Fibroblast of lung (primary cell): ENCODE data around the gene DOK1. TPM values are rescaled to one million over a fixed set of nuclear protein-coding genes. Genes with fewer than 3 reads are reported as not detected.

Source experiments
- DNase-seq, 2 donors: peaks; one replicate each; pipeline versions ENCODE4 v3.0.0 to v3.0.0-alpha.2; 2010; ENCODE audit warnings: low read depth in 2 of 2
- H2AFZ ChIP-seq: 2 replicates; pipeline ENCODE4 v1.5.1; 2012; ENCODE audit warnings: low read length, control low read depth, inconsistent platforms
- H3K27ac ChIP-seq: 2 replicates; pipeline ENCODE4 v1.5.1; 2011; ENCODE audit warnings: low read length, control low read depth; ENCODE audit not compliant: insufficient read depth
- H3K27me3 ChIP-seq: 2 replicates; pipeline ENCODE4 v1.5.1; 2011; ENCODE audit warnings: mild to moderate bottlenecking, low read length; ENCODE audit not compliant: control insufficient read depth, insufficient read depth
- H3K36me3 ChIP-seq: 2 replicates; pipeline ENCODE4 v1.5.1; 2011; ENCODE audit warnings: low read length; ENCODE audit not compliant: control insufficient read depth, insufficient read depth
- H3K4me1 ChIP-seq: 2 replicates; pipeline ENCODE4 v1.5.1; 2011; ENCODE audit warnings: low read length; ENCODE audit not compliant: control insufficient read depth, insufficient read depth; ENCODE audit errors: extremely low read depth
- H3K4me2 ChIP-seq: 2 replicates; pipeline ENCODE4 v1.5.1; 2011; ENCODE audit warnings: low read length, control low read depth; ENCODE audit not compliant: insufficient read depth; ENCODE audit errors: extremely low read depth
- H3K4me3 ChIP-seq, 4 experiments: fragments of 200-600 bp in 1 of 4; sonication (generic) in 1 of 4; replicated peaks in 1 of 4; 2 replicates each; pipeline ENCODE4 v1.5.1; 2011 to 2016; ENCODE audit warnings: low read length in 4 of 4, low read depth in 3 of 4, mild to moderate bottlenecking in 3 of 4, control low read depth in 2 of 4, inconsistent platforms in 1 of 4, mixed read lengths in 1 of 4; ENCODE audit not compliant: insufficient read depth in 1 of 4; ENCODE audit errors: control extremely low read depth in 1 of 4
- H3K79me2 ChIP-seq: 2 replicates; pipeline ENCODE4 v1.5.1; 2012; ENCODE audit warnings: mild to moderate bottlenecking, low read length, inconsistent platforms; ENCODE audit not compliant: control insufficient read depth, insufficient read depth
- H3K9ac ChIP-seq: 2 replicates; pipeline ENCODE4 v1.5.1; 2011; ENCODE audit warnings: mild to moderate bottlenecking, low read length, control low read depth; ENCODE audit not compliant: insufficient read depth
- H3K9me3 ChIP-seq: 2 replicates; pipeline ENCODE4 v1.5.1; 2012; ENCODE audit warnings: low read depth, low read length; ENCODE audit not compliant: control insufficient read depth, insufficient read depth
- H4K20me1 ChIP-seq: 2 replicates; pipeline ENCODE4 v1.5.1; 2011; ENCODE audit warnings: low read length; ENCODE audit not compliant: control insufficient read depth, insufficient read depth; ENCODE audit errors: extremely low read depth
- EZH2 ChIP-seq: IDR thresholded peaks from 2 replicates; pipeline ENCODE4 v1.5.1; 2012; ENCODE audit warnings: low read length, control low read depth, mild to moderate bottlenecking; ENCODE audit errors: missing control alignments
- polyA plus RNA-seq, 2 donors: library from polyadenylated mRNA; depleted of rRNA in 1 of 2; stranded (reverse) in 1 of 2; unstranded in 1 of 2; fragments of >200 nt; gene quantifications; 2 replicates each; pipeline ENCODE4 v1.2.1, GENCODE V29; 2011 to 2012; ENCODE audit warnings: missing spikeins in 1 of 2
- total RNA-seq: library from RNA; depleted of rRNA; stranded (reverse); fragments of >200 nt; gene quantifications from 2 replicates; pipeline ENCODE4 v1.2.1, GENCODE V29; 2014
- TF ChIP-seq, protein P1 (sequence below), 2 donors: IDR thresholded peaks in 1 of 2; conservative IDR thresholded peaks in 1 of 2; 1 replicate in 1 of 2; 2 replicates in 1 of 2; pipeline ENCODE4 v1.5.1; 2011 to 2012; ENCODE audit warnings: low read length in 2 of 2, control low read depth in 1 of 2, inconsistent platforms in 1 of 2, low read depth in 1 of 2, mild to moderate bottlenecking in 1 of 2

DOK1 gene
- total and polyA plus RNA-seq, 2 donors (not counting 1 experiment from before 2014, with no cell fraction given): 11.4 to 31.7 TPM

DNA sequence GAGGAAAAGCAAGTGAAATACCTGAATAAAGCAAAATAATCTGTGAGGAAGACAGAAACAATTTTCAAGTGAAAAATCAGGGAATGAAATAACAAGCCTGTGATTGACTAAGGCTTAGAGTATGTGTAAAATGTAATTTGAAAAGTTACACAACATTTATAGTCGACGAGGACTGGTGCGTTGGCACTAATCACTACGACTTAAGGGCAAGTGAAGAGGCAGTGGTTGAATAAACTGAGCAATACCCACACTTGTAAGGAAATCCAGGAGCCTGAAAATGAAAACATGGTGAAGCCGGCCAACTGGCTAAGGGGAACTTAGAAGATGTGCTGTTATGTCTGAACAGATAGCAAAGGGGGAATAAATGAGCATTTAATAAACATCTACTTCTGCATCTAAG, 13.4 kb downstream of the DOK1 start:
- H3K27ac ChIP-seq: no peak overlapping the region
- peak overlapping the region; percentile 21 for H3K4me2 ChIP-seq
- H3K36me3 ChIP-seq: no peaks in the 10 kb centered on the region
- H3K9me3 ChIP-seq: no peaks in the 10 kb centered on the region
- no peaks in the 10 kb centered on the region for H3K79me2 ChIP-seq
- no peak overlapping the region for H3K4me3 ChIP-seq
- TF ChIP-seq, protein P1, sequence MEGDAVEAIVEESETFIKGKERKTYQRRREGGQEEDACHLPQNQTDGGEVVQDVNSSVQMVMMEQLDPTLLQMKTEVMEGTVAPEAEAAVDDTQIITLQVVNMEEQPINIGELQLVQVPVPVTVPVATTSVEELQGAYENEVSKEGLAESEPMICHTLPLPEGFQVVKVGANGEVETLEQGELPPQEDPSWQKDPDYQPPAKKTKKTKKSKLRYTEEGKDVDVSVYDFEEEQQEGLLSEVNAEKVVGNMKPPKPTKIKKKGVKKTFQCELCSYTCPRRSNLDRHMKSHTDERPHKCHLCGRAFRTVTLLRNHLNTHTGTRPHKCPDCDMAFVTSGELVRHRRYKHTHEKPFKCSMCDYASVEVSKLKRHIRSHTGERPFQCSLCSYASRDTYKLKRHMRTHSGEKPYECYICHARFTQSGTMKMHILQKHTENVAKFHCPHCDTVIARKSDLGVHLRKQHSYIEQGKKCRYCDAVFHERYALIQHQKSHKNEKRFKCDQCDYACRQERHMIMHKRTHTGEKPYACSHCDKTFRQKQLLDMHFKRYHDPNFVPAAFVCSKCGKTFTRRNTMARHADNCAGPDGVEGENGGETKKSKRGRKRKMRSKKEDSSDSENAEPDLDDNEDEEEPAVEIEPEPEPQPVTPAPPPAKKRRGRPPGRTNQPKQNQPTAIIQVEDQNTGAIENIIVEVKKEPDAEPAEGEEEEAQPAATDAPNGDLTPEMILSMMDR (conservative IDR thresholded peaks at IDR 0.05 in 1 of 2, IDR thresholded peaks at IDR 0.05 in 1 of 2; ENCODE audit: low read depth in 1 of 2, low read length in 2 of 2): no peak
- no peak for TF ChIP-seq EZH2
- no peak overlapping the region for H2AFZ ChIP-seq
- no peak overlapping the region for H3K9ac ChIP-seq
- H3K27me3 ChIP-seq: no peaks in the 10 kb centered on the region
- H4K20me1 ChIP-seq: no peaks in the 10 kb centered on the region
- DNase-seq: peak; percentile 59 to 91
- H3K4me1 ChIP-seq: peaks cover 21% of the 10 kb centered on the region

DNA sequence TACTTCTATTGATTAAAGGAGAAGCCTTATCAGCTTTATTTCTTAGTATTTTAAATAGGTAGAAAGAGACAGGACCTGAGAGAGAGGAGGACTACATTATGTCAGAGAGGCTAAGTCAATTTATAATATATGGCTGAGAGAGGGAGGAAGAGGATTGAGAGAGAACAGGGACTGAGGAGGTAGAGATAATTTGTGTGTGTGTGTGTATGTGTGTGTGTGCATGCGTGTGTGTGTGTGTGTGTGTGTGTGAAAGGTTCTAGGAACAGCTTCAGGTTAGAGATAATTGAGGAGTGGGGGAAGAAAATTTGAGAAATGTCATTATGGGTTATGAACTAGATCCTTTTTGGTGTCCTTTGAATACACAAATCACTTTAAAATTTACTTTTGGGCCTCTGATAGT, 15.2 kb downstream of the DOK1 start:
- Histone ChIP-seq H3K4me2 (no peak overlapping the region), H3K27me3 (no peaks in the 10 kb centered on the region), H2AFZ (no peak overlapping the region), H3K4me1 (peaks cover 22% of the 10 kb centered on the region), H3K9ac (no peak overlapping the region), H3K4me3 (no peak overlapping the region), H3K27ac (no peak overlapping the region), H4K20me1 (no peaks in the 10 kb centered on the region), H3K9me3 (no peaks in the 10 kb centered on the region), H3K79me2 (no peaks in the 10 kb centered on the region), H3K36me3 (no peaks in the 10 kb centered on the region)
- DNase-seq: no peak
- no peak for TF ChIP-seq EZH2
- TF ChIP-seq, protein P1 (conservative IDR thresholded peaks at IDR 0.05 in 1 of 2, IDR thresholded peaks at IDR 0.05 in 1 of 2; ENCODE audit: low read depth in 1 of 2, low read length in 2 of 2): no peak

DNA sequence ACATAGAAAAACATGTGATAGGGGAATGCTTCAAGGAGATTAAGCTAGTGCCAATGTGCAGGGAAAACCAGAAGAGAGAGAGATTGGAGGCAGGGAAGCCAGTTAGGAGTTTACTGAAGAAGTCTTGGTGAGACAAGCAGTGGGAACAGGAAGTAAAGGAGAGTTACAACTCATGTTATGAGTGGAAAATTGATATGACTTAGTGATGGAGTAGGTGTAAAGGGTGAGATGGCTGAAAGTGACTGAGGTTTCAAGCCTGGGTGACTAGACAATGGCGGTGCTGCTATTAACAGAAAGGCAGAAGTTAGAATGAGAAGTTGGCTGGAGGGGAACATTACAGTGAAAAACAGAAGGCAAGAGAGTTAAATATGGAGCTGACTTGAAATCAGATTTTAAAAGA, 16.5 kb downstream of the DOK1 start:
- Histone ChIP-seq H3K27me3 (no peaks in the 10 kb centered on the region), H3K4me3 (no peak overlapping the region), H3K4me2 (no peak overlapping the region), H3K27ac (no peak overlapping the region), H4K20me1 (no peaks in the 10 kb centered on the region), H2AFZ (no peak overlapping the region), H3K4me1 (peaks cover 19% of the 10 kb centered on the region), H3K9me3 (no peaks in the 10 kb centered on the region), H3K9ac (no peak overlapping the region), H3K36me3 (no peaks in the 10 kb centered on the region), H3K79me2 (no peaks in the 10 kb centered on the region)
- TF ChIP-seq, protein P1 (conservative IDR thresholded peaks at IDR 0.05 in 1 of 2, IDR thresholded peaks at IDR 0.05 in 1 of 2; ENCODE audit: low read depth in 1 of 2, low read length in 2 of 2): no peak
- TF ChIP-seq EZH2: no peak
- no peak for DNase-seq
